GM18861 (cell line): Measurements from ENCODE around the gene TMEM69.
"Not testable (repeated sequence)": the region's sequence is repeated elsewhere in the genome, so short reads cannot be mapped to it uniquely, and the experiment has no call there.

ENCODE experiments used
- ATAC-seq: cut with Tn5 transposase; IDR thresholded peaks from one replicate; pipeline ENCODE4 v1.9.1; 2021; ENCODE audit not compliant: unreplicated experiment

The TMEM69 gene

GRCh38 chr1:45687754-45688740 is at the start of gene TMEM69:
TSS of gene TMEM69 (plus strand) at chr1:45688181. CDS start at chr1:45691069, 2,888 bp downstream.
- ATAC-seq: no peak

DNA sequence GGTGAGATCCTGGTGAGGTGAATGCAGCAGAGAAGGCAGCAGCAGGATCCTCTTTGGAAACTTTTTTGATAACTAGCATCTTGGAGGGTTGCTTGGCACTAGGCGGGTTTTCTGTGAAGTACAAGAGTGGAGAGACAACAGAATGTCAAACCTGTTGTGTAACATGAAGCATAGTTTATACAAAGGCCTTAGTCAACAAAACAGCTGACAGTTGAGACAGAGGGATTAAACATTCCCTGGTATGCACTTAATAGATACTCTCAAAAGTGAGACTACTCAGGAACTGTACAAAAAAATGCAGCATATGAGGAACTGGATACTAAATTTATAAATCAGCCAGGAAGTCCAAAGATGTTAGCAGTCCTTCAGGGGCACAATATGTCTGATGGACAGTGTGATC is 47.7 kb upstream of the TMEM69 start:
- ATAC-seq: no peak

DNA sequence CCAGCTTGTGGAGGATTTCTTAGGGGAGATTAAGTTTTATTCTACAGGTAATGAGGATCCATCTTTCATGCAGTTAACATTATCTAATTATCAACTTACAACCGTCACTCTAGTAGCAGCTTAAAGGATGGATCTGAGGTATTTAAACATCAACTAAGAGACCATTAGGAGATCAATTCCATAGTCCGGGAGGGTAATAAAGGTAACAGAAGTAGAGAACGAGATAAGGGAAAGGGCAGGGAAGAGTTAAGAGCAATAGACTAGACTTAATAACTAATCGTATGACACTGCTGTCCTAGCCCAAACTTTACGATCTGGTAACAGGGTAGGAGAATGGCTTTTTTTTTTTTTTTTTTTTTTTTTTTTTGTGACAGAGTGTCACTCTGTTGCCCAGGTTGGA is 44.7 kb upstream of the TMEM69 start:
- ATAC-seq: no peak

- no peak for ATAC-seq
These were observed 44.0 kb upstream of the TMEM69 start for GRCh38 chr1:45643978-45644377.

DNA sequence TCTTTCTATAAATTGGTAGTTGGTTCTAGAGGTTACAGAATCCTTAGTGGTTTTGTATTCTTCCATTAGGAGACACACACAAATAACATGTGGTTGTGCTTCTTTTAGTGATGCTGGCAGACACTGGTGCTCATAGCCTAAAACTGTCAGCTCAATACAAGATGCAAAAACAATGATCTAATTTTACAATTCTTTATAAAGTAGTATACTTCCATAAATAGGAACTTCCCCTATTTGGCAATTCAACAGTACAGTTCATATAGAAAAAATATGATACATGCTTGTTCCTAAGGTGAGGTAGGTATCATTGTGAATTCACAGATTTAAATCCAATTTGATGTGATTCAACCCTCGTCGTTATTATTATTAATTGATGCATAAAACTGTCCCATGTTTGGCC is 43.3 kb upstream of the TMEM69 start:
- ATAC-seq: no peak

DNA sequence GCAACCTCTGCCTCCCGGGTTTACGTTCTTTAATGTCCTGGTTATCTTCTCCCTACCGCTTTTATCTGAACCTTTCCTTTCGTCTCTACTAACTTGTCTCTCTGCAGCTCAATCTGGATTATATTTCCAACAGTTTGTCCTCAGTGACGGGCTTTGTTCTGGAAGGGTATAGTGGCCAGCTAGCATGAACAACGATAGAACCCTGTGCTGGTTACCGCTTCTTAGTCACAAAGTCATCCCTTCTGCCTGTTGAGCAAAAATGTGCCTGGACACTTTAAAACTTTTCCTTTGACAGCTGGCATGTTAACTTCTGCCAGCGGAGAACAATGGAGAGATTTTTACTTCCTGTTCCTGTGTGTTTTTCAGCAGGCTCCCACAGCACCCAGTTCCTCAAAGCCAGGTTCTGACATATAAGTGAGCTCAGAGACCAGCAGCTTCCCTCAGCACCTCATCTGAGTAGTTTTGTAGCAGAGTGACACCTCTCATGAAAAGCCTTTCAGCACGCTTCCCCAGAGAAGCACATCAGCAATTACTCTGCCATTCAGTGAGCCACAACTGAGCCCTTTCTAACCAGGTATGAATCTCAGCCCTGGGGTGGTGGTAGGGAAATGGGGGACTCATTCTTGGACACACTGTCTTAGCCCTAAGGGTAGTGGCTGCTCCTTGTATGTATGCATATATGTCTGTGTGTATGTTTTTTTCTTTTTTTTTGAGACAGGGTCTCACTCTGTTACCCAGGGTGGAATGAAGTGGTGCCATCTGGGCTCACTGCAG is 40.5 kb upstream of the TMEM69 start:
- no peak for ATAC-seq

DNA sequence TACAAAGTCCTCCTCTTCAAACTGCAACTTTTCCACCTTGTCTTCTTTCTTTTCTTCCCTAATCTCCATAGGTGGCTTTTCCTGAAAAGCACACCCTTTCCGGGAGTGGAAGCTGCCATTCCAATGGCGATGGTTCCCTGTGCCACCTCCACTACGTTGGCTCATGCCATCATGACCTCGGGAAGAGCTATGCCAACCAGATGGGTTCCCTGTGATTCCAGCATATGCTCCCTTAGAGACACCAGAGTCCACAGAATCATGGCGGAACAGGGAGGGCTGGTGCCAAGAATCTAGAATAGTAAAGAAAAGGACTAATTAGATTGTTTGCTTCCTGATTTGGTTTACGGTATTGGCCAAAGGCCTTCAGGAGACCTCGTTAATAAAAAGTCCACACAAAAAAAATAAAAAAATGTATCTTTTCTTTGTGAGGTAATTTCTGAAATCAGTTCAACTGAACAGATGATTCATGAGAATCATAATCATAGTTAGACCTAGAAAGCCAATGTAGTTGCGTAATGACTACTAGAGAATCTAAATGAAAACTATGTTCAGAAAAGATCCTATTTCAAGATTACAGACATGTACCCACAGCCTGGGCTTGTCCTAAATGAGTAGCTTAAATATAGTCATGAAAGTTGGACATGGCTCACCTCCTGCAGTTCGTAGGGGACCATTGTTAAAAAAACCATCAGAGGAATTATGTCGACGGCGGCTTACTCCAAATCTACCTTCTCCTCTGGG is 33.3 kb upstream of the TMEM69 start:
- no peak for ATAC-seq

DNA sequence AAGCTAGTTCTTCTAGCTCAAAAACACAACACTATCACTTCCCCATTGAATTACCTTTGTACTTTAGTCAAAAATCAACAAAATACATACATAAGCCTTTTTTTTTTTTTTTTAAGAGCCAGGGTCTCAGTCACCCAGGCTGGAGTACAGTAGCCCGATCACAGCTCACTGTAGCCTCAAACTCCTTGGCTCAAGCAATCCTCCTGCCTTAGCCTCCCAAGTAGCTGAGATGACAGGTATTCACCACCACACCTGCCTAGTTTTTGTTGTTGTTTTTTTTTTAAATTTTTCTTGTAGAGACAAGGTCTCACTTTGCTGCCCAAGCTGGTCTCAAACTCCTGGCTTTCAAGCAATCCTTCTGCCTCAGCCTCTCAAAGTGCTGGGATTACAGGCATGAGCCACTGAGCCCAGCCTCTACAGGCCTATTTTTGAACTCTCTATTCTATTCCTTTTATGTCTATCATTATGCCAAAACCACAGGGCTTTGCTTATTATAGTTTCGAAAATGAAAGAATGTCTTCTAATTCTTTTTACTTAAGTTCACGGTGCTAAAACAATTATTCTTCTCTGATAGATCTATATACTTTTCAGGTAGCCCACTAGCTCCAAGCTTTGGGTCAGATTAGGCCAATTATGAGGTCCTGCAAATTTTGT is 31.3 kb upstream of the TMEM69 start:
- no peak for ATAC-seq

DNA sequence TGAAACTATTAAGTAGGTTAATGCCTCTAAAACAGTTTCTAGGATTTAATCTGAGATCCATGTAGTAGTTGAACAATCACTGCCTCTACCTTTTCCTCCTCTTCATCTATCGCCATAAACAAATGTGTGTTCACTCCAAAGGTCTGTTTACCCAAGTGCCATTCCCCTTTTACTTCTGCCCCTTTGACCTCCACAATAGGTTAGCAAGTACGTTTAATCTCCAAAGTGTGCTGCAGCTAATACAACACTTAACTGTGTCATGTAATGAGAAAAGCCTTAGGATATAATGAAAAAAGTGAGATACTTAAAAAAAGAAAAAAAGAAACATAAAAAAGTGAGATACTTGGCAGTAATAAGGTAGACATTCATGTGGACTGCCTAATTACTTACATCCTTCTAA is 29.8 kb upstream of the TMEM69 start:
- no peak for ATAC-seq

DNA sequence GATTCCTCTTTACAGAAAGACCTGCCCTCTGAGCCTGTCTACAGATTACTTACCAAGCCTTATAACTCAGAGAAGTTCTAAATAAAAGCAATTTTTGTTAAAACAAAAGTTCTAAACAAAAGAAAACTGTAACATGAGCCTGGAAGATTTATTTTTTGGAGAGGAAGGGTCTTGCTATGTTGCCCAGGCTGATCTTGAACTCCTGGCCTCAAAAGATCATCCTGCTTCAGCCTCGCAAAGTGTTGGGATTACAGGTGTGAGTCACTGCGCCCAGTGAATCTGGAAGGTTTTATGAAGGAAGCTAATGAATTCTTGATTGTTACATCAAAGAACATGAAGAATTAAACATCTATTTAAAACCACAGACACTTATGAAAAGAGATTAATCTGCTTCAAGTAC is 28.8 kb upstream of the TMEM69 start:
- no peak for ATAC-seq

GRCh38 chr1:45660336-45660735 is 27.6 kb upstream of the TMEM69 start:
- ATAC-seq: no peak

DNA sequence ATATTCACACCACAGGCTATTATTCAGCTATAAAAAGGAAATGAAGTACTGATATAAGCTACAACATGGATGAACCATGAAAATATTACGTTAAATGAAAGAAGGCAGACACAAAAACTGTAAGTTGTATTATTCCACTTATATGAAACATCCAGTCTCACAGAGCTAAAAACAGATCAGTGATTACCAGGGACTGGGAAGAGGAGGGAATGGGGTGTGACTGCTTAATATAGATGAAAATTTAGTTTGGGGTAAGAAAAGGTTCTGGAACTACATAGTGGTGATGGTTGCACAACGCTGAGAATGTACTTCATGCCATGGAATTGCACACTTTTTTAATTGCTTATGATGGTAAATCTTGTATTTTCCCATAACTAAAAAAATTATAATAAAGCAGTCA is 21.1 kb upstream of the TMEM69 start:
- no peak for ATAC-seq

DNA sequence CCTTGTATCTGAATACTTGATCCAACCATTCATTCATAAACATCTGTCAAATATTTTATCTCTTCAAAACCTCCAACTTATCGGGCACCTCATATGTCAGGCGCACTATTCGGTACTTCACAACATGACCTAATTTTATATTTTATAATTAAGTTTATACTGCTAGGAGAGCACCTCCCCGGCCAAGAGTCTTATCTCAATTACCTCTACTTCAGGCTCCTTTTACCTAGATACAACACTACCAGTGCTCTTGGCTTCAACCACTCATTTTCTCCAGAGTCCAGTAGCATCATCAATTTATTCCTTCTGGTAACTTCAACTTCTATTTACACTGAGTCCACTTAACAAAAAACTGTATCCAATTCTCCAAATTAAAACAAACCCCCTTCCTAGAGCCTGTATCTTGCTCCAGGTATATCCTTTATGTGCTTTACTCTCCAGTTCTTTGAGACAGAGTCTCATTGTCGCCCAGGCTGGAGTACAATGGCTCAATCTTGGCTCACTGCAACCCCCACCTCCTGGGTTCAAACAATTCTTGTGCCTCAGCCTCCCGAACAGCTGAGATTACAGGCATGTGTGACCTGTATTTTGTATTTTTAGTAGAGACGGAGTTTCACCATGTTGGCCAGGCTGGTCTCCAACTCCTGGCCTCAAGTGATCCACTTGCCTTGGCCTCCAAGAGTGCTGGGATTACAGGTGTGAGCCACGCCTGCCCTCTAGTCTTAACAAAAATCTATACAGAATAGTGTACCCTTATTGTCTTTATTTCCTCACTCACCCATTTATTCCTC is 20.5 kb upstream of the TMEM69 start:
- ATAC-seq: no peak

- no peak for ATAC-seq
These were observed 19.5 kb upstream of the TMEM69 start for GRCh38 chr1:45668526-45668925.

DNA sequence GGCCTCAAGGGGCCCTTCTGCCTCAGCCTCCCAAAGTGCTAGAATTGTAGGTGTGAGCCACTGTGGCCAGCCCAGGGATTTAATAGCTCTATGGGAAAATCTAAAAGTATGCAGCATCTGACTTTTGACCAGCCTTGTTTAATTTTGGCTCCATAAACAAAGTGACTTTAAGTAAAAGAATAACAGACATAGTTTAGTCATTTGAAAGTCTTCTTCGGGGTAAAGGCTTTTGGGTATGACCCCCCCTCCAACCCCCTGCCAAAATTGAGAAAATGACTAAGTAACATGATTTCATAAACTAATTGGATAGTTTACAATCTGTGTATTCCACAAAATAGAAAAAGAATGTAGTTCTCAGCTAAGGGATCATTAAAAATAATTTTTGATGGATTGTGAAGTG is 18.6 kb upstream of the TMEM69 start:
- ATAC-seq: no peak

DNA sequence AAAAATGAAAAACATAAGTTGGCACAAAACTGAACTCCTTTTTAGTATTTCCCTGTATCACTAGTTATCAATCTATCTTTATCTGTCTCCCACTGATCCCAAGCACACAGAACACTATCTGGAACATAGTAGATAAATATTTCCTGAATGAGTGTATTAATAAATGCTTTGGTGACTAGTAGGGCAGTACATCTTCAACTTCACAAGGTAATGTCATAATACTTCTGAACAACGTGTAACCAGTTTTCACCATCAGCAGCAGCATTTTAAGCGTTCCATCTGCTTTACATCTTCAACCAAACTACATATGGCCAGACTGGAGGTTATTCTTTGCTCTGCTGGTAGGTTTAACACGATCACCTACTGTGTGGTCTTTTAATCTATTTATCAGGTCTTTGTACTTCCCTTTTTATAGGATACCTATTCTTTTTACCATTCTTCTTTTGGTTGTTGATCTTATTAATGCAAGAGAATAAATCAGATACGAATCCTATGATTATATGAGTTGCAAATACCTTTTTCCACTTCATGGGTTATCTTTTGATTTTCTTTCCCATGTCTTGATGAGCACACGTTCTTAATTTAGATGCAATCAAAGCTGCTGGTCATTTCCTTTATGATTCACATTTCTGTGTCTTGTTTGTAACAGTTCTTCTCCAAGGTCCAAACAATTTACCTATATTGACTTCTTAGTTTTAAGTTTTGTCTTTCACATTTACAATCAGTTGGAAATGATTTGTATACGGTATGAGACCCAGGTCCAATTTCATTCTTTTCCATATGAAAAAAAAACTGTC is 17.9 kb upstream of the TMEM69 start:
- ATAC-seq: no peak

DNA sequence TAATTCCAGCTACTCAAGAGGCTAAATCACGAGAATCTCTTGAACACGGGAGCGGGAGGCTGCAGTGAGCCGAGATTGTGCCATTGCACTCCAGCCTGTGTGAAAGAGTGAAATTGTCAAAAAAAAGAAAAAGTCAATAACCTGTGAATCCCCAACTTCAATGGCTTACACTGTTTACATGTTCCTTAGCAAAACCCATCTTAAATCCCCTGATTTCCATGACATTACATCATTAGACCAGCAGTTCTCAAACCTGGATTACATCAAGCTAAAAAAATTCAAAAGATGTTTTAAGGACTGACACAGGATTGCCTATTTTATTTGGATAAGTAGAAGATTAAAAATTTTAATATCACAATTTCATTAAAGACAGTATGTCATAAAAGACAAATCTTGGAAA is 14.0 kb upstream of the TMEM69 start:
- no peak for ATAC-seq

GRCh38 chr1:45674478-45674877 is 13.5 kb upstream of the TMEM69 start:
- ATAC-seq: no peak

GRCh38 chr1:45676553-45676952 is 11.4 kb upstream of the TMEM69 start:
- not testable (repeated sequence) for ATAC-seq
